HUES48 (cell line): ENCODE measurements around the gene FEN1.

Experiments
- H3K27ac ChIP-seq: one replicate; pipeline ENCODE4 v1.7.0; 2013; ENCODE audit warnings: low read depth, low read length, inconsistent platforms
- H3K27me3 ChIP-seq: 2 replicates; pipeline ENCODE4 v1.6.1; 2013; ENCODE audit warnings: mild to moderate bottlenecking, low read length; ENCODE audit not compliant: control insufficient read depth, insufficient read depth
- H3K36me3 ChIP-seq: 2 replicates; pipeline ENCODE4 v1.6.1; 2013; ENCODE audit warnings: low read length; ENCODE audit not compliant: control insufficient read depth, insufficient read depth
- H3K4me1 ChIP-seq: 2 replicates; pipeline ENCODE4 v1.6.1; 2013; ENCODE audit warnings: mild to moderate bottlenecking, low read length; ENCODE audit not compliant: control insufficient read depth, insufficient read depth
- H3K4me3 ChIP-seq: 2 replicates; pipeline ENCODE4 v1.5.1; 2013; ENCODE audit warnings: mild to moderate bottlenecking, low read depth, low read length
- H3K9ac ChIP-seq: 2 replicates; pipeline ENCODE4 v1.6.1; 2013; ENCODE audit warnings: mild to moderate bottlenecking, low read depth, low read length, moderate library complexity
- H3K9me3 ChIP-seq: 2 replicates; pipeline ENCODE4 v1.6.1; 2013; ENCODE audit warnings: low read length; ENCODE audit not compliant: control insufficient read depth, insufficient read depth

The FEN1 gene

DNA sequence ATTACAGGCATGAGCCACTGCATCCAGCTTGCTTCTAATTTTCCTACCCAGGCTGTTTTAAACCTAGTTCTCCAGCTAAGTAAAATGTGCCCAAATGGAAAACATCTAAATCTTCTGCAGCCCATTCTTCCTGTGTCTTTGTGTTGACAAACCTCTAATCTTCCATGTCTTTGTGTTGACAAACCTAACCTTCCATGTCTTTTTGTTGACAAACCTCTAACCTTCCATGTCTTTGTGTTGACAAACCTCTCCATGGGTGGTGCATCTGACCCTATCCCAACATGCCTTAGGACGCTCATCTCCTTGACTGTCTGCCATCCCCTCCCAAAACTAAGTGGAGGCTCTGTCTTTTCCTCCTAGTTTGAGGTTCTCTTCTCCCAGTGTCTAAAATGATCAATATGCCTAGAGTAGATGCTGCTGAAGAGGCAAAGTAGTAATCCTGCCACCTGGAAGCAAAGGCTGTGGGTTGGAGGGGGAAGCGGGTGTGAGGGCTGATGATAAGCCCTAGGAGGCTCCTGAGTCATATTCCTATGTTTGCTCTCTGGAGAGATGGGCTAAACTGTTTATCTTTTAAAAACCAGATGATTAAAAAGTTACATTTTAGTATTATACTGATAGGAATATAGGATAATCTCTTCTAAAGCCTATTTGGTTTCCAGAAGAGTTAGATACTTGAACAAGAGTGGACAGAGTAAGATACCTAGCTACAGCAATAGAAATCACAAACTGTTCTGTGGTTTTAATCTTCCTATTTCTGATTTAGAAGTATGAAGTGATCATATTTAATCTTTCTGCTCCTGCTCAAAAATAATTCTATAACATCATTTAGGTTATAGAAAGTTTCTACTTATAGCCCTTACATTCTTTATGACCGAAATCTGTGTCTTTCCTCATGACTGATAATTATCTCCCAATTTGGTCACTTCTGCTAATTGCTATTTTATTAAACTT is 7.9 kb downstream of the FEN1 start:
- no peaks in the 10 kb centered on the region for H3K27me3 ChIP-seq
- peaks cover 90% of the 10 kb centered on the region for H3K36me3 ChIP-seq
- no peak overlapping the region for H3K4me3 ChIP-seq
- H3K4me1 ChIP-seq: no peaks in the 10 kb centered on the region
- H3K27ac ChIP-seq: peak overlapping the region; percentile 44
- no peaks in the 10 kb centered on the region for H3K9me3 ChIP-seq
- no peak overlapping the region for H3K9ac ChIP-seq

DNA sequence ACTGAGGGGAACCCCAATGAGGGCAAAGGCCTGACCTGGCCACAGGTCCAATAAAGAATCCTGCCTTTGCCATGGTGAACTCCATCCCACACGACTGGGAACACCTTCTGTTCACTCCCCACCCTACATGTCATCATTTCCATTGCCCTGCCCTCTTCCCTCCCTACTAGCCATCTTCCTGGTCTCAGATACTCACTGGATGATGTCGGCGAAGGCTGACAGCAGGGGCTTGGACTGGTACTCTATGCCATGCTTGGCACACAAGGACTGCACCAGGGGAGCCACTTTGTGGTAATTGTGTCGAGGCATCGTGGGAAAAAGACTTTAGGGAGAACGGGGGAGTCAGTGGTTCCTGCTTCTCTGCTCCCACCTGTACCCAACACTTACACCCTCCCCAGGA is 9.9 kb downstream of the FEN1 start:
- H3K4me3 ChIP-seq: no peak overlapping the region
- H3K9ac ChIP-seq: no peak overlapping the region
- H3K27me3 ChIP-seq: no peaks in the 10 kb centered on the region
- H3K27ac ChIP-seq: no peak overlapping the region
- peaks cover 93% of the 10 kb centered on the region for H3K36me3 ChIP-seq
- no peaks in the 10 kb centered on the region for H3K4me1 ChIP-seq
- no peaks in the 10 kb centered on the region for H3K9me3 ChIP-seq

- no peaks in the 10 kb centered on the region for H3K27me3 ChIP-seq
- peaks cover 96% of the 10 kb centered on the region for H3K36me3 ChIP-seq
- H3K9me3 ChIP-seq: no peaks in the 10 kb centered on the region
- H3K9ac ChIP-seq: no peak overlapping the region
- no peak overlapping the region for H3K27ac ChIP-seq
- no peaks in the 10 kb centered on the region for H3K4me1 ChIP-seq
- no peak overlapping the region for H3K4me3 ChIP-seq
Measured at GRCh38 chr11:61803889-61804647, 11.4 kb downstream of the FEN1 start.

DNA sequence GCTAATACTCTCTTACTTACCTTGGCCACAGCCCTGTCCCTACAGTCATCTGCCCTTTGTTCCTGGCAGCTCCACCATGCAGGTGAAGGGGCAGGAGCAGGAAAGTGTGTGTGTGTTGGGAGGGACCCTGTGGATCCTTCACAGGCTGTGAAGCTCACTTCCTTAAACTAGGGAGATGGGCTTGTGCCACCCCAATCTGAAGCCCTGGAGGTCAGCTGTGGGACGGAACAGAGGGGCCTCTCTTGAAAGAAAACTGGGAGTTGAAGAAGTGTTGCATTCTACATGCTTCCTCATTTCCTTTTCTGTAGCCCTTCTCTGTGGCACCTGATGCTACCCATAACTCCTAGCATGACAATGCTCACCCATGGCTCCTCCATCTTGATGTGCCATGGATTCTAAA is 12.4 kb downstream of the FEN1 start:
- no peak overlapping the region for H3K4me3 ChIP-seq
- H3K27me3 ChIP-seq: no peaks in the 10 kb centered on the region
- no peak overlapping the region for H3K27ac ChIP-seq
- peaks cover 96% of the 10 kb centered on the region for H3K36me3 ChIP-seq
- no peaks in the 10 kb centered on the region for H3K9me3 ChIP-seq
- H3K4me1 ChIP-seq: no peaks in the 10 kb centered on the region
- no peak overlapping the region for H3K9ac ChIP-seq

GRCh38 chr11:61806785-61807184 is 14.1 kb downstream of the FEN1 start:
- peaks cover 95% of the 10 kb centered on the region for H3K36me3 ChIP-seq
- no peak overlapping the region for H3K27ac ChIP-seq
- no peak overlapping the region for H3K9ac ChIP-seq
- no peak overlapping the region for H3K4me3 ChIP-seq
- H3K9me3 ChIP-seq: no peaks in the 10 kb centered on the region
- no peaks in the 10 kb centered on the region for H3K27me3 ChIP-seq
- H3K4me1 ChIP-seq: no peaks in the 10 kb centered on the region

GRCh38 chr11:61810671-61811175 is 18.0 kb downstream of the FEN1 start:
- Histone ChIP-seq H3K9me3 (no peaks in the 10 kb centered on the region), H3K4me1 (peaks cover 3% of the 10 kb centered on the region; the same call in 1 of the 2 replicates), H3K4me3 (no peak overlapping the region), H3K36me3 (peaks cover 78% of the 10 kb centered on the region), H3K27ac (no peak overlapping the region), H3K9ac (no peak overlapping the region), H3K27me3 (no peaks in the 10 kb centered on the region)

GRCh38 chr11:61811831-61812230 is 19.1 kb downstream of the FEN1 start:
- peaks cover 70% of the 10 kb centered on the region for H3K36me3 ChIP-seq

DNA sequence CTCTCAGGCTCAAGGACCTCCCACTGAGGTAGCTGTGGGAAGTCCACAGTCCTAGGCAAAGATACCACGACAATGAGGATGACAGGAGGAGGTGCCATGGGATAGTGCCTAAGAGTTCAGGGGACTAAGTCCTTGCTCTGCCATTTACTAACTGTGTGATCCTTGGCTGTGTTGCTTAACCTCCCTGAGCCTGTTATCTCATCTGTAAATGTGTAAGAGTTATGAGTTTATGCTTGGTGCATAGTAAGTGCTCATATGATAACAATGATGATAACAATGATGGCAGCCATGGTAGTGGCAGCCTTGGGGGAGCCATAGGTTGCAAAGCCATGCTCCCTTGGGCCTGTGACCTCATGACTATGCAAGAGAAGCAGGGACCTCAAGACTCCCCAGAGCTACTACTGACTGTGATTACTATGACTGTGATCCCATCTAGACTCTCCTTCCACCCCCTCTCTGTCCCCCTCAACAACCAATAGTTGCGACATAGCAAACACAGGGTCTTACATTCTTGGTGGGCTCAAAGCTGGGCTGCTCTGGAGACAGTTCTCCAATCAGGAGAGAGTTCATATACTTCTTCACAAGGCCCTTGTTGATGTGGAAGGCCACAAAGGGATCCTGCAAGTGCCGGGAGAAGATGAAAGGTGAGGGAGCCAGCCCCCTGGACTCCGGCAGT is 20.2 kb downstream of the FEN1 start:
- H3K36me3 ChIP-seq: peaks cover 61% of the 10 kb centered on the region
- peaks cover 7% of the 10 kb centered on the region for H3K4me1 ChIP-seq
- H3K27ac ChIP-seq: no peak overlapping the region
- H3K9ac ChIP-seq: no peak overlapping the region
- H3K27me3 ChIP-seq: no peaks in the 10 kb centered on the region
- H3K9me3 ChIP-seq: no peaks in the 10 kb centered on the region
- H3K4me3 ChIP-seq: no peak overlapping the region

More at GRCh38 chr11:61811831-61812230, 19.1 kb downstream of the FEN1 start:
- no peak overlapping the region for H3K4me3 ChIP-seq
- no peaks in the 10 kb centered on the region for H3K27me3 ChIP-seq
- no peak overlapping the region for H3K27ac ChIP-seq
- no peaks in the 10 kb centered on the region for H3K9me3 ChIP-seq
- no peak overlapping the region for H3K9ac ChIP-seq
- H3K4me1 ChIP-seq: peaks cover 3% of the 10 kb centered on the region; the same call in 1 of the 2 replicates

DNA sequence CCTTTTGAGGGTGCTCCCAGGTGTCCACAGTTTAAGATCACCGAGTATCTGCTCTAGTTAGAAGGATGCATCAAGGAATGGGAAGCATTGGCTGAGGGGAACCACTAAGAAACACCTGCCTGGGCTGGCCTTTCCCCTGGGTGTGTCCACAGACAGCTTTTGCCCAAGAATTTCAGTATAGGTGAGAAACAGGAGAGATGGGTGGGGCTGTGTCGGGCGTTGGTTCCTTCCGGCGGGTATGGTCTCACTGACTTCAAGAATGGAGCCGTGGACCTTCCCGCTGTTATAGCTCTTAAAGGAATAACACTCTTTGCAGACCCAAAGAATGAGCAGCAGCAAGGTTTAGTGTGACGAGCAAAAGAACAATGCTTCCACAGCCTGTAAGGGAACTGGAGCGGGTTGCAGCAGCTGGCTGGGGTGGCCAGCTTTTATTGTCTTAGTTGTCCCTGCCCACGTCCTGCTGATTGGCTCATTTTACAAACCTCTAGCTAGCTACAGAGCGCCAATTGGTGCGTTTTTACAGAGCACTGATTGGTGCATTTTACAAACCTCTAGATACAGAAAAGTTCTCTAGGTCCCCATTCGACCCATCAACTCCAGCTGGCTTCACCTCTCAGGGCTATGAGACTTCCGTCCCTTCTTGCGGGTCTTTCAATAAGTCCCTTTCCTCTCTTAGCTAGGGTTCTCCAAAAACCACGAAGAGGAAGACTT is 21.7 kb downstream of the FEN1 start:
- Histone ChIP-seq H3K9ac (peak overlapping the region; percentile 41), H3K27me3 (no peaks in the 10 kb centered on the region), H3K9me3 (no peaks in the 10 kb centered on the region), H3K4me1 (peaks cover 12% of the 10 kb centered on the region), H3K4me3 (peak overlapping the region; percentile 76), H3K27ac (peak overlapping the region; percentile 98), H3K36me3 (peaks cover 45% of the 10 kb centered on the region)
